SK-N-SH treated with all-trans-retinoic acid at 6 μM for 48 hours (cell line): Measurements from ENCODE around the gene CDCA8.

Experiments used
- ATAC-seq: fragments of 200-7000 bp; cut with Tn5 transposase; 3 replicates; pipeline ENCODE4 v1.9.1; 2020; ENCODE audit warnings: mild to moderate bottlenecking, moderate library complexity
- ARNTL ChIP-seq: fragments of 450-650 bp; formaldehyde crosslinking; IDR thresholded peaks from 2 replicates; pipeline ENCODE4 v1.5.0; 2020; ENCODE audit warnings: low read depth, mild to moderate bottlenecking, moderate library complexity, borderline replicate concordance
- BACH2 ChIP-seq: fragments of 250-450 bp; sonication (Bioruptor Pico); IDR thresholded peaks from 2 replicates; pipeline ENCODE4 v1.9.0; 2021; ENCODE audit warnings: mild to moderate bottlenecking, borderline replicate concordance
- CREB5 ChIP-seq: fragments of 250-450 bp; sonication (Bioruptor Pico); IDR thresholded peaks from 2 replicates; pipeline ENCODE4 v1.5.1; 2020; ENCODE audit warnings: low read depth, mild to moderate bottlenecking, moderate library complexity
- CSDC2 ChIP-seq: fragments of 250-450 bp; sonication (Bioruptor Pico); IDR thresholded peaks from 2 replicates; pipeline ENCODE4 v1.5.0; 2020; ENCODE audit warnings: mild to moderate bottlenecking, moderate library complexity
- ESRRG ChIP-seq: fragments of 250-450 bp; sonication (Bioruptor Pico); IDR thresholded peaks from 2 replicates; pipeline ENCODE4 v1.6.1; 2021; ENCODE audit warnings: mild to moderate bottlenecking
- GLIS3 ChIP-seq: fragments of 250-450 bp; sonication (Bioruptor Pico); IDR thresholded peaks from 2 replicates; pipeline ENCODE4 v1.5.0; 2020; ENCODE audit warnings: mild to moderate bottlenecking, moderate library complexity
- ISL1 ChIP-seq: fragments of 250-450 bp; sonication (Bioruptor Pico); IDR thresholded peaks from 2 replicates; pipeline ENCODE4 v2.1.2; 2022; ENCODE audit warnings: mild to moderate bottlenecking, moderate library complexity
- OSR1 ChIP-seq: fragments of 250-450 bp; sonication (Bioruptor Pico); IDR thresholded peaks from 2 replicates; pipeline ENCODE4 v1.8.0; 2022; ENCODE audit warnings: moderate library complexity, mild to moderate bottlenecking, inconsistent platforms
- PATZ1 ChIP-seq: fragments of 250-450 bp; sonication (Bioruptor Pico); IDR thresholded peaks from 2 replicates; pipeline ENCODE4 v1.8.0; 2020; ENCODE audit warnings: mild to moderate bottlenecking, moderate library complexity, borderline replicate concordance
- POU6F1 ChIP-seq: fragments of 250-450 bp; sonication (Bioruptor Pico); IDR thresholded peaks from 2 replicates; pipeline ENCODE4 v1.8.0; 2021; ENCODE audit warnings: low read depth, mild to moderate bottlenecking, moderate library complexity, borderline replicate concordance
- PPARA ChIP-seq: fragments of 250-450 bp; sonication (Bioruptor Pico); IDR thresholded peaks from 2 replicates; pipeline ENCODE4 v1.5.0; 2020; ENCODE audit warnings: mild to moderate bottlenecking, borderline replicate concordance
- RARB ChIP-seq: fragments of 250-450 bp; sonication (Bioruptor Pico); IDR thresholded peaks from 2 replicates; pipeline ENCODE4 v1.8.0; 2021; ENCODE audit warnings: mild to moderate bottlenecking, moderate library complexity
- SNAI2 ChIP-seq: fragments of 250-450 bp; sonication (Bioruptor Pico); IDR thresholded peaks from 2 replicates; pipeline ENCODE4 v1.5.0; 2020; ENCODE audit warnings: mild to moderate bottlenecking, moderate library complexity
- TCF4 ChIP-seq: fragments of 250-450 bp; sonication (Bioruptor Pico); IDR thresholded peaks from 2 replicates; pipeline ENCODE4 v1.8.0; 2021; ENCODE audit warnings: mild to moderate bottlenecking, moderate library complexity, borderline replicate concordance
- TOX ChIP-seq: fragments of 250-450 bp; sonication (Bioruptor Pico); IDR thresholded peaks from 2 replicates; pipeline ENCODE4 v1.8.0; 2021; ENCODE audit warnings: mild to moderate bottlenecking, moderate library complexity, borderline replicate concordance
- TSHZ2 ChIP-seq: fragments of 250-450 bp; sonication (Bioruptor Pico); IDR thresholded peaks from 2 replicates; pipeline ENCODE4 v1.5.0; 2020; ENCODE audit warnings: mild to moderate bottlenecking, moderate library complexity
- ZC3H10 ChIP-seq: fragments of 250-450 bp; sonication (Bioruptor Pico); IDR thresholded peaks from 2 replicates; pipeline ENCODE4 v1.5.1; 2021; ENCODE audit warnings: mild to moderate bottlenecking, moderate library complexity
- ZFP3 ChIP-seq: fragments of 250-450 bp; sonication (Bioruptor Pico); IDR thresholded peaks from 2 replicates; pipeline ENCODE4 v1.5.0; 2020; ENCODE audit warnings: mild to moderate bottlenecking, moderate library complexity
- ZFP30 ChIP-seq: fragments of 450-650 bp; formaldehyde crosslinking; IDR thresholded peaks from 2 replicates; pipeline ENCODE4 v1.5.0; 2022; ENCODE audit warnings: mild to moderate bottlenecking, moderate library complexity
- ZNF565 ChIP-seq: fragments of 450-650 bp; formaldehyde crosslinking; conservative IDR thresholded peaks from 2 replicates; pipeline ENCODE4 v1.5.0; 2020; ENCODE audit warnings: low read depth, mild to moderate bottlenecking, moderate library complexity
- ZNF70 ChIP-seq: fragments of 450-650 bp; formaldehyde crosslinking; IDR thresholded peaks from 2 replicates; pipeline ENCODE4 v1.5.0; 2020; ENCODE audit warnings: mild to moderate bottlenecking, moderate library complexity
- ZNF8 ChIP-seq: fragments of 450-650 bp; formaldehyde crosslinking; IDR thresholded peaks from 2 replicates; pipeline ENCODE4 v1.5.0; 2020; ENCODE audit warnings: mild to moderate bottlenecking, moderate library complexity
- TF ChIP-seq, protein P1 (sequence below): fragments of 250-450 bp; sonication (Bioruptor Pico); IDR thresholded peaks from 2 replicates; pipeline ENCODE4 v1.5.1; 2021; ENCODE audit warnings: mild to moderate bottlenecking, moderate library complexity

CDCA8 gene

DNA sequence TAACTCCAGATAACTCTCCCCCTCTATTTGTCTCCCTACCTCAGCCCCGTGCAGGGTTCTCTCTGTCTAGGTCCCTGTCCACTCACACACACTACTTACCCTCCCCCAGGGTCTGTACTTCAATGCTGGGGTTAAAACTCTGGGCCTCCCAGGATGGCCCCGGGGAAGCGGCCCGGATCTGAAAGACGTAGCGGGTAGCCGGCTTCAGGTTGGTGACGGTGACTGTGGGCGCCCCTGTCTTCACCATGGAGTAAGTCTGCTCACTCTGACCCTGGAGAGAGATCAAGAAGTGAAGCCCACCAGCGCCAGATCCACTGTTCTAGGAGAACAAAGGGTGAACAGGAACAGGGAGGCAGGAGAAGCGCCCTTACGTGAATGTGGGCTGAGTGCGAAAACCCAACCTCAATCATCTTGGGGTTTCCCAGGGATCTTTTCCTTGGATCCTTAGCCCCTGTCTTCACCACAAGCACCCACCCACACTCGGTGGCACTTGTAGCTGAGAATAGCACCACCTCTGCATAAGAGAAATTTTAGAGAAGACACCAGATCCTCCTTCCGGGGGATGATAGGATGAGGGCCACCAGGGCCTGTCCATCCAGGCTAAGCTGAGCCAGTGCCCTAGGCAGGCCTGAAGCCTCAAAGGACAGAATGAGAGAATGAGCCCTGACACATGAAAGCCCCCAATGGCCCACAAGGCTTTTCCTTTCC, 39.1 kb downstream of the CDCA8 start:
- no peak for ATAC-seq

DNA sequence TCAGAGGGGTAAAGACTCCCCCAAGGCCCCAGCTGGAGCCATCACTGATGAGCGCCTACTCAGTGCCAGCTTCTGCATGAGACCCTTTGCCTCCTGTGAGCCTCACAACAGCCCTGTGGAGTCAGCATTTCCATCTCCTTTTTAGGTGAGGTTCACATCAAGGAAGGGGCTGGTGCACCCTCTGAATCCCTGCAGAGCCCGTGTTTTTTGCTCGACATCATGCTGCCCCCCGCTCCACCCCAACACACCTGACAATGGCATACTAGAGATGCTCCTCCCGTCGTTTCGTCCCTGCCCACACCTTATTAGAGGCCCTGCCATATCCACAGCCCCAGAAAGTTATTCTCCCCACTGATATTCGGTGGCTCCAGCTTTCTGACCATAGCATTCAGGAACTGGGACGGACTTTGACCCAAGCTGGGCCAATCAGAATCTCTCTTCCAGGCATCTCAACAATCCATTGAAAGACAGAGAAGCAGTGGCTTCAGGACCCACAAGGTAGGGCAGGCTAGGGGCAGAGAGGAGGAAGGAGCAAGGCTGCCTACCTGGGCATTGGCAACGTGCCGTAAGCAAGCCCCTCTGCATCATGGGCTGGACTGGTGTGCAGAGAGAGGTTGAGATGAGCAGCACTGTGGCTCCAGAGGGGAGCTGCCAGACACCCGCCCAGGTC, 39.9 kb downstream of the CDCA8 start:
- ATAC-seq: no peak
- TF ChIP-seq BACH2 (CRISPR knock-in tag) (no peak), ESRRG (CRISPR knock-in tag) (no peak), OSR1 (CRISPR knock-in tag) (no peak), ZFP3 (CRISPR knock-in tag) (no peak), ZNF8 (CRISPR knock-in tag) (no peak), ZFP30 (CRISPR knock-in tag) (no peak), SNAI2 (no peak), PPARA (CRISPR knock-in tag) (no peak), CSDC2 (CRISPR knock-in tag) (no peak), CREB5 (no peak), ARNTL (CRISPR knock-in tag) (no peak), ZNF70 (CRISPR knock-in tag) (no peak)
- TF ChIP-seq, protein P1, sequence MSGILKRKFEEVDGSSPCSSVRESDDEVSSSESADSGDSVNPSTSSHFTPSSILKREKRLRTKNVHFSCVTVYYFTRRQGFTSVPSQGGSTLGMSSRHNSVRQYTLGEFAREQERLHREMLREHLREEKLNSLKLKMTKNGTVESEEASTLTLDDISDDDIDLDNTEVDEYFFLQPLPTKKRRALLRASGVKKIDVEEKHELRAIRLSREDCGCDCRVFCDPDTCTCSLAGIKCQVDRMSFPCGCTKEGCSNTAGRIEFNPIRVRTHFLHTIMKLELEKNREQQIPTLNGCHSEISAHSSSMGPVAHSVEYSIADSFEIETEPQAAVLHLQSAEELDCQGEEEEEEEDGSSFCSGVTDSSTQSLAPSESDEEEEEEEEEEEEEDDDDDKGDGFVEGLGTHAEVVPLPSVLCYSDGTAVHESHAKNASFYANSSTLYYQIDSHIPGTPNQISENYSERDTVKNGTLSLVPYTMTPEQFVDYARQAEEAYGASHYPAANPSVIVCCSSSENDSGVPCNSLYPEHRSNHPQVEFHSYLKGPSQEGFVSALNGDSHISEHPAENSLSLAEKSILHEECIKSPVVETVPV (CRISPR knock-in tag): no peak

More for the DNA sequence above, 39.1 kb downstream of the CDCA8 start:
- TF ChIP-seq ZC3H10 (CRISPR knock-in tag) (no peak), OSR1 (CRISPR knock-in tag) (no peak), BACH2 (CRISPR knock-in tag) (no peak), PATZ1 (no peak), ISL1 (CRISPR knock-in tag) (no peak), ZFP30 (CRISPR knock-in tag) (no peak), TOX (no peak), ZNF70 (CRISPR knock-in tag) (no peak), CSDC2 (CRISPR knock-in tag) (no peak), ZFP3 (CRISPR knock-in tag) (no peak), GLIS3 (no peak), TCF4 (CRISPR knock-in tag) (no peak), ZNF565 (CRISPR knock-in tag) (no peak), PPARA (CRISPR knock-in tag) (no peak), RARB (CRISPR knock-in tag) (no peak), POU6F1 (CRISPR knock-in tag) (no peak), ZNF8 (CRISPR knock-in tag) (no peak), TSHZ2 (CRISPR knock-in tag) (no peak), SNAI2 (no peak)
- TF ChIP-seq, protein P1 (CRISPR knock-in tag): no peak
